Activated CD8-positive, alpha-beta memory T cell treated with anti-CD3 and anti-CD28 coated beads, Interleukin-2, amount 10 ng/mL, durations not matched to agents 7 days and 5 days (primary cell): ENCODE measurements around the gene CFDP1. TPM values are rescaled to one million over a fixed set of nuclear protein-coding genes. Genes with fewer than 3 reads are reported as not detected.
A peak's percentile ranks its signal among the peaks of the same experiment; 100 is the strongest.

Experiments used
- ATAC-seq: fragments of 150-1000 bp; cut with Tn5 transposase; one replicate; pipeline ENCODE4 v1.10.0; 2021; ENCODE audit warnings: moderate library complexity
- CTCF ChIA-PET: fragments of 350-600 bp; sonication (Branson Sonifier 250); formaldehyde crosslinking; loops from one replicate; lab custom pipeline; 2021; ENCODE audit warnings: antibody characterized with exemption; lab: Charles Lee
- DNase-seq: peaks from one replicate; pipeline ENCODE4 v3.0.0-alpha.2; 2020
- H3K27ac Mint-ChIP-seq: one replicate; pipeline ENCODE4 v1.8.0; 2021; ENCODE audit warnings: mild to moderate bottlenecking, mixed read lengths
- H3K27me3 Mint-ChIP-seq: one replicate; pipeline ENCODE4 v1.8.0; 2021; ENCODE audit warnings: mixed read lengths
- H3K36me3 Mint-ChIP-seq: one replicate; pipeline ENCODE4 v1.8.0; 2021; ENCODE audit warnings: mild to moderate bottlenecking, mixed read lengths
- H3K4me1 Mint-ChIP-seq: one replicate; pipeline ENCODE4 v1.8.0; 2021; ENCODE audit warnings: mixed read lengths
- H3K4me3 Mint-ChIP-seq: one replicate; pipeline ENCODE4 v1.8.0; 2021; ENCODE audit warnings: mild to moderate bottlenecking, moderate library complexity, mixed read lengths
- H3K9me3 Mint-ChIP-seq: one replicate; pipeline ENCODE4 v1.8.0; 2022; ENCODE audit warnings: low read depth, mixed read lengths
- total RNA-seq, 2 experiments: library from RNA; stranded (reverse); gene quantifications; one replicate each; pipeline ENCODE4 v1.2.3, GENCODE V29; 2021

CFDP1 gene
- total RNA-seq, 2 experiments from 2014 or later = 31.4 to 44.0 TPM

DNA sequence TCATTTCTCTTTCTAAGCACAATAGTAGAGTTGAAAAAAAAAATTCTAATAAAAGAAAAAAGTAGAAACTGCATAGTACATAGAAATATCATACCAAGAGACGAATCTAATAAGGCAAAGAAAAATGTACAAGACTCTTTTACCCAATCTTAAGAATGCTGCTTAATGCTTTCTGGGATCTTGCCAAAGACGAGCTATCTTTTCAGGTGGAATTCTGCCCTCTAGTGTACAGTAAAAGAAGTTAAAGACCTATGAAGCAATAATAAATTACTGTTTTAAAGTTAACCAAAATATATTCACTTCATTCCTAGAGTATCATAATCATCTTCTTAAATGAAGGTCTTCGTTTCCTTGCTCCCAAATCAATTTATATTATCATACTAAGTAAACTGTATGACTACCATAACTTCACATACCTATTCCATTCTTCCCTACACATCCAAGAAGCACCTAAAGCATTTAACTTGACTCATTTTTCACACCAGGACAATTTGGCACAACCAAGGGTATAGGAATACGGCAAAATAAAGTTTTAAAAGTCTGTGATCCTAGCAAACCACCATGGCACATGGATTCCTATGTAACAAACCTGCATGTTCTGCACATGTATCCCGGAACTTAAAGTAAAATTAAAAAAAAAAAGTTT, 47.7 kb downstream of the CFDP1 start:
- CTCF ChIA-PET = interaction anchor here (0.6 to 4.4 kb wide), 16 partner anchors 9 to 186 kb away, joined by 3 to 75 read pairs (median 4); partner anchors contain the start of gene CFDP1
- no peak for DNase-seq
- no peak overlapping the region for H3K4me3 Mint-ChIP-seq
- H3K9me3 Mint-ChIP-seq = no peaks in the 10 kb centered on the region
- ATAC-seq = peak; percentile 47
- peaks cover 16% of the 10 kb centered on the region for H3K27me3 Mint-ChIP-seq
- H3K27ac Mint-ChIP-seq = no peak overlapping the region
- H3K4me1 Mint-ChIP-seq = peaks cover 5% of the 10 kb centered on the region
- H3K36me3 Mint-ChIP-seq = peaks cover 12% of the 10 kb centered on the region

DNA sequence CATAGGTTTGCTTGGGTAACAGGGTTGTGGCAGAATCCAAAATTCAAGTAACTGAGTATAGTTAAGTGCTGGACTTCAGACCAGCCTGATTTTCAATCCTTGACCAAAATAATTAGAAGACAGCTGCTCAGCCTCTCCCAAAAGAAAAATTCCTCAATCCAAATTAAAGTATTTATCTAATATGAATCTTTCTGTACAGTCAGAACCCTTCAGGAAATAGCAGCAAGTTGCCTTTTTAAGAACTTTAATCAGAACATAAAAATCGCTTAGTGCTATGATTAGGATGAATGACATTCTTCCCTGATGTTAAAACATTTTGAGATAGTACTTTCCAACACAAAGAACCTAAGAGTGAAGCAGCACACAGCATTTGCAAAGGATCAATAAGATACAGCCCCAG, 50.2 kb downstream of the CFDP1 start:
- Mint-ChIP-seq H3K27ac (no peak overlapping the region), H3K36me3 (peaks cover 15% of the 10 kb centered on the region), H3K9me3 (no peaks in the 10 kb centered on the region), H3K4me3 (no peak overlapping the region), H3K27me3 (peaks cover 31% of the 10 kb centered on the region), H3K4me1 (peaks cover 24% of the 10 kb centered on the region)
- DNase-seq (no peak), ATAC-seq (no peak)
- CTCF ChIA-PET = interaction anchor here (0.7 to 2.1 kb wide), 3 partner anchors 50 to 184 kb away, joined by 3 to 20 read pairs (median 6); partner anchors contain the start of gene CFDP1

DNA sequence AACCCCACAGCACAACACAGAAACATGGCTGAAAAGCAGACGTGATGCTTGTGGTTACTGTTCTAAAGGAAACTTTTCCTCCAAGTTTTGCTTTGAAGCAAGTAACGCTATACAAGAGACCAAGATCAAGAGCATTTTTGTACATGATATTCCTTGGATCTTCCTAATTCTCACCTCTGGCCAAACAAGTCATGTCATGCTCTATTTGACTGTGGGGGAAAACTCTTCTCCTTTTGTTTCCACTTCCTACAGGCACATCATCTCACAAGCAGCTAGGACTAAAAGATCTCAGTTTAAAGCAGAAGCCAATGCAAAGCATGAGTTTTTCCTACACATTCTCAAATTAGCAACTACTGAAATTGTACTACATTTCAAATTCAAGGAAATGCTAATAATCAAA, 50.7 kb downstream of the CFDP1 start:
- Mint-ChIP-seq H3K36me3 (peaks cover 21% of the 10 kb centered on the region), H3K4me1 (peaks cover 24% of the 10 kb centered on the region), H3K27ac (no peak overlapping the region), H3K27me3 (peaks cover 36% of the 10 kb centered on the region), H3K4me3 (no peak overlapping the region), H3K9me3 (no peaks in the 10 kb centered on the region)
- no peak for DNase-seq
- CTCF ChIA-PET = interaction anchor here (0.7 to 2.1 kb wide), 4 partner anchors 10 to 183 kb away, joined by 3 to 20 read pairs (median 4); partner anchors contain the start of gene CFDP1
- ATAC-seq = no peak

DNA sequence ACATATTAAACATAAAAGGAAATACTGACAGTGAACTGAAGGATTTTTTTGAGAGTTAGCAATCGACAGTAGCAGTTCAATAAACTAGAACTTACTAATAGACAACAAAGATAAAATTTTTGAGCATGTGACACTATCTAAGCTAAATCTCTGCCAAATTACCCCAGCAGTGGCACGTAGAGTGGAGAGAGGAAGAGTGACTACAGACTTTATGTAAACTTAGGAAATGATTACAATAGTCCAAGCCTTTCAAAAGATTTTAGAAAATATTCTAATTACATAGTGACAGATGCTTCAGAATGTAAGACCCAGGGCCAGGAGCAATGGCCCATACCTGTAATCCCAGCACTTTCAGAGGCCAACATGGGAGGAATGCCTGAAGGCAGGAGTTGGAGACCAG, 52.4 kb downstream of the CFDP1 start:
- Mint-ChIP-seq H3K36me3 (peaks cover 34% of the 10 kb centered on the region), H3K4me1 (peaks cover 24% of the 10 kb centered on the region), H3K27ac (no peak overlapping the region), H3K9me3 (no peaks in the 10 kb centered on the region), H3K27me3 (peaks cover 43% of the 10 kb centered on the region), H3K4me3 (no peak overlapping the region)
- DNase-seq (no peak), ATAC-seq (no peak)
- CTCF ChIA-PET = interaction anchor here (1.0 to 3.4 kb wide), 4 partner anchors 10 to 181 kb away, joined by 3 to 30 read pairs (median 10); no protein-coding TSS in a partner anchor

DNA sequence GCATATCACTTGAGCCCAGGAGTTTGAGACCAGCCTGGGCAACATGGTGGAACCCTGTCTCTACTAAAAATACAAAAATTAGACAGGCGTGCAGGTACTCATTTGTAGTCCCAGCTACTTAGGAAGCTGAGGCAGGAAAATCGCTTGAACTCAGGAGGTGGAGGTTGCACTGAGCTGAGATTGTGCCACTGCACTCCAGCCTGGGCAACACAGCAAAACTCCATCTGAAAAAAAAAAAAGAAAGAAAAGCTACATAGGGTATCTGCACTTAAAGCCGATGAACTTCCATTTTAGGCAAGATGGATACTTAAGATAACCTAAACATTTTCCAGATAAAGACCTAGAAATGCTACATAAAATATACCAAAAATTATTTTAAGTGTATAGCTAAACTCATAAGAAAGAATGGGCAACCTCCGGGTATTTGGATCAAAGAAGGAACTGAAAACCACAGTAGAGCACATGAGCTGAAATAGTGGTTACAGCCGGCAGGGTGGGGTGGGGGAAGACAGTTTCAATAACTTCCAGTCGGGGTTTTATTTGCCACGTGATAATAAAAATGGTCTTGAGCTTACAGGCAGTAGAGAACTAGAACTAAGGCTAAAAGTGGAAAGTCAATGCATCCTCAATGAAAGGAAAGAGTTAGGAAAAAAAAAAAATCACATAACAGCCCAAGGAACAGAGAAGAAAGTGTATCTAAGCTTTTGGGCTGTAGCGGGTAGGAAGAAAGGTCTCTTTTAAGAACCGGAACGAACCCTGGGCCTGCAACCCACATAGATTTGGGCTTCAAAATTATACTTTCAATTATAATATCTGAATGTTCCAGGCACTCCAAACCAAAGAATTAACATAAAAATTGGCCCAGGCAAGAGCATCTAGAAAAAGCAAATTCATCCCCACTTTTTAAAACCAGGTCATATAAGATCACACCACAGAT, 53.1 kb downstream of the CFDP1 start:
- H3K27me3 Mint-ChIP-seq = peaks cover 43% of the 10 kb centered on the region

DNA sequence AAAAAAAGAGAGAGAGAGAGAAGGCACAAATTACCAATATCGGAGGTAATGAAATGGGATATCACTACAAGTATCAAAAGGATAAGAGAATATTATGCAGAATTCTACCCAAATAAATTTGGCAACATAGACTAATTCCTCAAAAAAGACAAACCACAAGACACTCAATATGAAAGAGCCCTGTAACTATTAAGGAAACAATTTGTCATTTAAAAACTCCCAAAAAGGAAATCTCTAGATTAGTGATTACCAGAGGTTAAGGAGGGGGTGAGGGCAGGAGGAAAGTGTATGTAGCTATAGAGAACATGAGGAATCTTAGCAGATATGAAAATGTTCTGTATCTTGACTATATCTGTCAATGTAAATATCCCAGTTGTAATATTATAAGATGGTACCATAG, 54.0 kb downstream of the CFDP1 start:
- Mint-ChIP-seq H3K27ac (no peak overlapping the region), H3K4me1 (peaks cover 24% of the 10 kb centered on the region), H3K9me3 (no peaks in the 10 kb centered on the region), H3K36me3 (peaks cover 37% of the 10 kb centered on the region), H3K4me3 (no peak overlapping the region), H3K27me3 (peaks cover 43% of the 10 kb centered on the region)
- CTCF ChIA-PET = interaction anchor here (1.0 to 3.4 kb wide), 4 partner anchors 11 to 184 kb away, joined by 3 to 30 read pairs (median 10); no protein-coding TSS in a partner anchor
- ATAC-seq (peak; percentile 59), DNase-seq (no peak)

More for the DNA sequence above, 53.1 kb downstream of the CFDP1 start:
- Mint-ChIP-seq H3K9me3 (no peaks in the 10 kb centered on the region), H3K36me3 (peaks cover 37% of the 10 kb centered on the region), H3K4me1 (peaks cover 24% of the 10 kb centered on the region), H3K4me3 (peak overlapping the region; percentile 8), H3K27ac (peak overlapping the region; percentile 7)
- CTCF ChIA-PET = interaction anchor here (0.6 to 3.4 kb wide), 7 partner anchors 9 to 184 kb away, joined by 3 to 30 read pairs (median 3); no protein-coding TSS in a partner anchor
- ATAC-seq (peak; percentile 60), DNase-seq (peak; percentile 67)

DNA sequence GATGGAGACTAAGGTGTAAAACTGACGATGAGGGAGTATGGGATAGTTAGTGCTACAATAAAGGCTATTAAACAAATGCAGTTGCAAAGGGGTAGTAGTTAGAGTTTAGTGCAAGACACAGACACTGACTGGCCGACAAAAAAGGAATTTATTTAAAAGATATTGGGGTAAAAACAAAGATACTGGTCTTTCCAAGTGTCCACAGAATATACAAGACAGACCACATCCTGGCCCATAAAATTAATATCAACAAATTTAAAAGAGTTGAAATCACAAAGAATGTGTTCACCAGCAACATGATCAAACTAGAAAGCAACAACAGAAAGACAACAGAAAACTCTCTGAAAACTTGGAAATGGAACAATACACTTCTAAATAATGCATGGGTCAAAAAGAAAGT, 54.7 kb downstream of the CFDP1 start:
- H3K4me1 Mint-ChIP-seq = peaks cover 24% of the 10 kb centered on the region
- no peaks in the 10 kb centered on the region for H3K9me3 Mint-ChIP-seq
- DNase-seq (no peak), ATAC-seq (no peak)
- peaks cover 37% of the 10 kb centered on the region for H3K36me3 Mint-ChIP-seq
- H3K27ac Mint-ChIP-seq = no peak overlapping the region
- no peak overlapping the region for H3K4me3 Mint-ChIP-seq
- CTCF ChIA-PET = interaction anchor here (2.4 to 3.4 kb wide), 2 partner anchors 145 to 179 kb away, joined by 16 to 30 read pairs; no protein-coding TSS in a partner anchor
- peaks cover 43% of the 10 kb centered on the region for H3K27me3 Mint-ChIP-seq

DNA sequence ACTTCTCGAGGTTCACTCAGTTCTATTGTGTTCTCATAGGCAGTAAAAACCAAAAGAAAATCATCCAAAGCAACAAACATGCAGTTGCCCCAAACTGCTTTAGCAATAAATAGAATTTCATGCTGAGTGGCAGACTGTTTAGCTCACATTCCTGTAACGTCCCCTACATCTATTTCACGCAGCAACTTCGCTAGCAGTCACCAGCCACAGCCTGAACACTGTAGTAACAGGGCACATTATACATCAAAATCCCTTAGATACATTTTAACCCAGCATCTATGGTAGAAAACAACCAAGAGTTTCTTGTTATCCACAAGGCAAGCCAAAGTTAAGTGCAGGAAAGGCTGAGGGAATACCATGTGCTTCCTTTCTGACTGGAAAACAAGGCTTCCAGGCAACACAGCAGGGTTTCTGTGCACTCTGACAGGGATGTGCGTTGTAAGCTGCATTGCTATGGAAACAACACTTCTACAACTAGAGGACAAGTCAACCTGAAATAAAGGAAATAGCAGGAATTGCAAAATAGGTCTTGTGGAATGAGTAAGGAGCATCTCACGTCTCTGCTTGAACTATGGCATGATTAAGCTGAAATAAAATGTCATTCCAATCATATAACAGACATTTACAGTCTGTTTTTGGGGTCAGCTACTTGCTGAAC, 55.4 kb downstream of the CFDP1 start:
- peaks cover 40% of the 10 kb centered on the region for H3K27me3 Mint-ChIP-seq
- CTCF ChIA-PET = interaction anchor here (0.8 to 3.4 kb wide), 2 partner anchors 144 to 179 kb away, joined by 3 to 30 read pairs; no protein-coding TSS in a partner anchor
- ATAC-seq (no peak), DNase-seq (no peak)
- no peak overlapping the region for H3K4me3 Mint-ChIP-seq
- no peaks in the 10 kb centered on the region for H3K9me3 Mint-ChIP-seq
- H3K4me1 Mint-ChIP-seq = peaks cover 24% of the 10 kb centered on the region
- peaks cover 35% of the 10 kb centered on the region for H3K36me3 Mint-ChIP-seq
- no peak overlapping the region for H3K27ac Mint-ChIP-seq

DNA sequence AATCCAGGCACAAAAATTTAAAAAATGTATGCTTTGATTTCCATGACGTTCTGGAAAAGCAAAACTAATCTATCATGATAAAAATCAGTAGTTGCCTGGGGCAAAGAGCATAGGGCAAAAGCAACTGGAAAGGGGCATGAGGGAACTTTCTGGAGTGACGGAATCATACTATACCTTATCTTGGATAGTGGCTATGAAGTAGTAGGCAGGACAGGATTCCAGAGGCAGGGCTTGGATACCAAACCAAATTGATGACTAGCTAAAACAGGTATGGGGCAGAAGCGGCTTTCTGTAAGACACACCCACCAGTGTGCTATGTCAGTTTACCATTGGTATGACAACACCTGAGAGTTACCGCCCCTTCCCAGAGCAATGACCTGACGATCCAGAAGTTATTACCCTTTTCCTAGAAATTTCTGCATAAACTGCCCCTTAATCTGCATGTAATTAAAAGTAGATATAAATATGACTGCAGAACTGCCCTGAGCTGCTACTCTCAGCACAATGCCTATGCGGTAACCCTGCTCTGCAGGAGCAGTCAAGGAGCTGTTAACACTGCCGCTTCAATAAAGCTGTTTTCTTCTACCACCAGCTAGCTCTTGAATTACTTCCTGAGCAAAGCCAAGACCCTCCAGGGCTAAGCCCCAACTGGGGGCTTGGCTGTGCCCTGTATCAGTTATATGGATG, 56.7 kb downstream of the CFDP1 start:
- no peak for ATAC-seq
- Mint-ChIP-seq H3K36me3 (peaks cover 34% of the 10 kb centered on the region), H3K27me3 (peaks cover 32% of the 10 kb centered on the region), H3K27ac (no peak overlapping the region), H3K4me3 (no peak overlapping the region), H3K9me3 (no peaks in the 10 kb centered on the region), H3K4me1 (peaks cover 24% of the 10 kb centered on the region)
- no peak for DNase-seq
- CTCF ChIA-PET = no interaction called here

DNA sequence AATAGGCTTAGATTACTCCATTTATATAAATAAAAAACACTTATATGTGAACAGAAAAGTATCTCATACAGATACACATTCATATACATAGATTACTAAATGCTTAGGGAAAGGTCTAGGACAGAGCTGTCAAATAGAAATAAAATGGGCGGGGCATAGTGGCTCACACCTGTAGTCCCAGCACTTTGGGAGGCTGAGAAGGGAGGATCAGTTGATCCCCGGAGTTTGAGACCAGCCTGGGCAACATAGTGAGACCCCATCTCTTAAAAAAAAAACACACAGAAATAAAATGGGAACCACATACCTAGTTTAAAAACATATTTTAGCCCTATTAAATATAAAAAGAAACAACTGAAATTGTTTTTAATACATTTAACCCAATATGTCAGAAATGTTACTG, 58.9 kb downstream of the CFDP1 start:
- Mint-ChIP-seq H3K36me3 (peaks cover 28% of the 10 kb centered on the region), H3K9me3 (no peaks in the 10 kb centered on the region), H3K27me3 (peaks cover 24% of the 10 kb centered on the region), H3K4me1 (peaks cover 8% of the 10 kb centered on the region), H3K27ac (no peak overlapping the region), H3K4me3 (no peak overlapping the region)
- CTCF ChIA-PET = no interaction called here
- no peak for DNase-seq
- no peak for ATAC-seq

DNA sequence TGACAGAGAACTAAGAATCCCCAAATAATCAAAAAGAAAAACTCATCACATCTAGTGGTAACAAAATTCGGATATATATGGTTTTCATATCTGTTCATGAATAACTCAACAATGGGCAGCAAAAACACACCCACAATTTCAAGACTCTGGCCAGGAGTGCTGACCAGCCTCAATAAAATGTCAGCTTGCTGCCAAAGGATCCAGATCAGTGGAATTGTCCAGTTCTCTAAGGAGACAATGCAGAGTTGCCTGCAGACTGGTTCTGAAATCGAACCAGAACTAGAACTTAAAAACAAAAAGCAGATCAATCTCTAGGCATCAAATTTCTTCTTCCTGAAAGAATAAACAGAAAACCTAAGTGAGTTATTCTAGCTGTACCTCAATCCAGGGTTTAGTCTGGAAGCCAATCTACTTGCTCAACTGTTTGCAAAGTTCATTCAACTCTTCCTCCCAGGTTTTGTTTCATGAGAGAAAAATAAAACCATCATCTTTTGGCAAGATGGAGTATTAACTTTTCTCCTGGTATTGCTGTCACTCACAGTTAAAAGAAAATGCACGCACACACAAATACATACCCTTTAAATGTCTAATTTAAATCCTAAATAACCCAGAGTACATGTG, 61.0 kb downstream of the CFDP1 start:
- no peak overlapping the region for H3K4me3 Mint-ChIP-seq
- H3K27me3 Mint-ChIP-seq = peaks cover 4% of the 10 kb centered on the region
- no peak for DNase-seq
- H3K9me3 Mint-ChIP-seq = no peaks in the 10 kb centered on the region
- CTCF ChIA-PET = interaction anchor here (0.9 to 1.7 kb wide), 5 partner anchors 10 to 139 kb away, joined by 3 to 5 read pairs (median 4); no protein-coding TSS in a partner anchor
- no peak overlapping the region for H3K27ac Mint-ChIP-seq
- H3K36me3 Mint-ChIP-seq = peaks cover 13% of the 10 kb centered on the region
- ATAC-seq = no peak
- no peaks in the 10 kb centered on the region for H3K4me1 Mint-ChIP-seq

DNA sequence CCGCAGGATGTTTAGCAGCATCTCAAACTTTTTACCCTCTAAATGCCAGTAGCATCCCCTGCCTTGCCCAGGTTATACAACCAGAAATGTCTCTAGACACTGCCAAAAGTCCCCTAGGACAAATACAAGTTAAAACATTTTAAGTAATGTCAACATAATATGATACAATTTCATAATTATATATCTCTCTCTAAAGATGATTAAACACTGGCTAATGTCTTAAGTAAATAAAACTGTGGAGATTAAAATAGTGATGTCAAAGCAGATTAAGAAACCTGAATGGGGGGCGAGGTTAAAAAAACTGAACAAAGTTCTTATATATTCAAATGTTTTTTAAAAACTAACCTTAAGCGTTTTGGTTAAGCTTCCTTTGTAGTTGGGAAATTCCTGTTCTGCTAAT, 62.1 kb downstream of the CFDP1 start:
- H3K27me3 Mint-ChIP-seq = no peaks in the 10 kb centered on the region
- peaks cover 6% of the 10 kb centered on the region for H3K36me3 Mint-ChIP-seq
- H3K4me3 Mint-ChIP-seq = no peak overlapping the region
- H3K9me3 Mint-ChIP-seq = no peaks in the 10 kb centered on the region
- ATAC-seq = no peak
- no peaks in the 10 kb centered on the region for H3K4me1 Mint-ChIP-seq
- H3K27ac Mint-ChIP-seq = no peak overlapping the region
- CTCF ChIA-PET = interaction anchor here (1.2 to 2.0 kb wide), 4 partner anchors 13 to 137 kb away, joined by 4 to 6 read pairs (median 5); no protein-coding TSS in a partner anchor
- no peak for DNase-seq
